PC-3 (cell line): Measurements from ENCODE around the gene VAV3. TPM values are rescaled to one million over a fixed set of nuclear protein-coding genes. Genes with fewer than 3 reads are reported as not detected.

ENCODE experiments used
- ATAC-seq: fragments of 200-7000 bp; cut with Tn5 transposase; 2 replicates; pipeline ENCODE4 v1.9.1; 2020; ENCODE audit warnings: mild to moderate bottlenecking, moderate library complexity
- BruUV-seq: library from RNA; stranded (reverse); fragments of 400-500 nt; replicated peaks from 2 replicates; lab custom pipeline; 2021; lab: Mats Ljungman, UMichigan
- CTCF ChIA-PET: fragments of 300-600 bp; sonication (Branson Sonifier 250); formaldehyde crosslinking; loops from one replicate; lab custom pipeline; 2022; ENCODE audit warnings: antibody characterized with exemption; lab: Charles Lee
- POLR2A ChIA-PET: fragments of 300-600 bp; sonication (Branson Sonifier 250); formaldehyde crosslinking; loops from one replicate; lab custom pipeline; 2022; ENCODE audit warnings: antibody characterized with exemption; ENCODE audit not compliant: unreplicated experiment; lab: Charles Lee
- DNase-seq: peaks from one replicate; pipeline ENCODE4 v3.0.0-alpha.2; 2015
- H2AFZ ChIP-seq: fragments of 300-600 bp; sonication (generic); 2 replicates; pipeline ENCODE4 v1.6.0; 2016; ENCODE audit warnings: antibody characterized with exemption, low read length
- H3F3A ChIP-seq: fragments of 300-600 bp; sonication (generic); one replicate; pipeline ENCODE4 v1.6.0; 2017; ENCODE audit warnings: antibody characterized with exemption, low read length, control low read depth, mild to moderate bottlenecking; ENCODE audit not compliant: unreplicated experiment
- H3K27ac ChIP-seq: fragments of 300-600 bp; sonication (generic); 2 replicates; pipeline ENCODE4 v1.5.1; 2016; ENCODE audit warnings: mild to moderate bottlenecking, low read length
- H3K27me3 ChIP-seq: fragments of 300-600 bp; sonication (generic); 2 replicates; pipeline ENCODE4 v1.6.1; 2016; ENCODE audit warnings: low read length, mixed read lengths
- H3K36me3 ChIP-seq: fragments of 300-600 bp; sonication (generic); 2 replicates; pipeline ENCODE4 v1.6.1; 2016; ENCODE audit warnings: low read depth, mixed run types, low read length, mixed read lengths
- H3K4me1 ChIP-seq: fragments of 300-600 bp; sonication (generic); 2 replicates; pipeline ENCODE4 v1.5.1; 2016; ENCODE audit warnings: low read length; ENCODE audit not compliant: insufficient read depth
- H3K4me2 ChIP-seq: fragments of 300-600 bp; sonication (generic); 2 replicates; pipeline ENCODE4 v1.6.0; 2016; ENCODE audit warnings: low read length
- H3K4me3 ChIP-seq: fragments of 300-600 bp; sonication (generic); 2 replicates; pipeline ENCODE4 v1.5.1; 2016; ENCODE audit warnings: mild to moderate bottlenecking, low read length, mixed read lengths
- H3K79me2 ChIP-seq: fragments of 300-600 bp; sonication (generic); 2 replicates; pipeline ENCODE4 v1.6.1; 2017; ENCODE audit warnings: low read length, mixed read lengths
- H3K9ac ChIP-seq: fragments of 300-600 bp; sonication (generic); 2 replicates; pipeline ENCODE4 v1.6.0; 2016; ENCODE audit warnings: mild to moderate bottlenecking, low read length
- H3K9me2 ChIP-seq: fragments of 300-600 bp; sonication (generic); replicated peaks from 2 replicates; pipeline ENCODE4 v1.6.1; 2016; ENCODE audit warnings: mixed run types, low read length, mixed read lengths
- H3K9me3 ChIP-seq: fragments of 300-600 bp; sonication (generic); 2 replicates; pipeline ENCODE4 v1.6.1; 2016; ENCODE audit warnings: low read length, mixed read lengths
- H4K20me1 ChIP-seq: fragments of 300-600 bp; sonication (generic); 2 replicates; pipeline ENCODE4 v1.6.1; 2016; ENCODE audit warnings: low read length, mixed read lengths
- EZH2 ChIP-seq: fragments of 300-600 bp; sonication (generic); IDR thresholded peaks from one replicate; pipeline ENCODE4 v1.6.1; 2017; ENCODE audit warnings: antibody characterized with exemption, mild to moderate bottlenecking, low read length; ENCODE audit not compliant: unreplicated experiment
- EZH2phosphoT487 ChIP-seq: fragments of 300-600 bp; sonication (generic); IDR thresholded peaks from 2 replicates; pipeline ENCODE4 v1.6.1; 2018; ENCODE audit warnings: mild to moderate bottlenecking, antibody characterized with exemption, low read length, borderline replicate concordance
- intact Hi-C: fragments of 100-400 bp; cut with micrococcal nuclease; formaldehyde crosslinking; loops from 2 replicates; pipeline ENCODE4 v1.9.0; 2023
- total RNA-seq: library from RNA; depleted of rRNA; stranded (reverse); fragments of >200 nt; gene quantifications from 2 replicates; pipeline ENCODE4 v1.2.3, GENCODE V29; 2014
- TF ChIP-seq, protein P1 (sequence below): fragments of 300-600 bp; sonication (generic); conservative IDR thresholded peaks from 2 replicates; pipeline ENCODE4 v1.5.1; 2017; ENCODE audit warnings: antibody characterized with exemption, low read depth, mild to moderate bottlenecking, low read length

Gene VAV3
- total RNA-seq, 1 experiment from 2014 or later, result 0.73 TPM

DNA sequence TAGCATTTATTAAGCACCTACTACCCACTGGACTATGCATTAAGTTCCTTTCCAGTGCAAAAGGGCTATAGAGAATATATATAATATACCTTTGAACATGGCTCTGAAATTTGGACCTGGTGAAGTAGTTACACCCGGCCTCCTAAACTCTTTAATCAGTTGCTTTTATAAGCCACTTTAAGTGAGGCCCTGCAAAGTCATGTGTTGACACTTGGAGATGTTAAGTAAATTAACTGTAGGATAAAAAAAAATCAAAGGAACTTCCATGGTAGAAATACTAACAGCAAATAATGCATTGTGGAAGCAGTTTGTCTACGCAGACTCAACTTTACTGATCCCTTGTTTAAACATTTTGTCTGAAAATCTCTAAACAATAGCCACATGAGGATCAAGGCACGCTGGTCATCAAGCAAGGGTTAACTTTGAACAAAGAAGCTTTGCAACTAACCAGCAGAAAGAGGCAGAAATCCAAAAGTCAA lies 283.9 kb downstream of the VAV3 start:
- Histone ChIP-seq H3K4me1 (peaks cover 32% of the 10 kb centered on the region), H3F3A (peaks cover 4% of the 10 kb centered on the region), H3K9ac (no peak overlapping the region), H3K9me2 (no peaks in the 10 kb centered on the region), H3K27ac (no peak overlapping the region), H3K79me2 (no peaks in the 10 kb centered on the region), H3K4me2 (no peak overlapping the region), H3K4me3 (no peak overlapping the region), H2AFZ (no peak overlapping the region), H3K9me3 (no peaks in the 10 kb centered on the region), H4K20me1 (no peaks in the 10 kb centered on the region), H3K27me3 (no peaks in the 10 kb centered on the region), H3K36me3 (no peaks in the 10 kb centered on the region)
- intact Hi-C loops, result loop anchor here (5.0 to 10.0 kb wide), 2 partner anchors 89 to 516 kb away; no protein-coding TSS in a partner anchor
- TF ChIP-seq, protein P1, sequence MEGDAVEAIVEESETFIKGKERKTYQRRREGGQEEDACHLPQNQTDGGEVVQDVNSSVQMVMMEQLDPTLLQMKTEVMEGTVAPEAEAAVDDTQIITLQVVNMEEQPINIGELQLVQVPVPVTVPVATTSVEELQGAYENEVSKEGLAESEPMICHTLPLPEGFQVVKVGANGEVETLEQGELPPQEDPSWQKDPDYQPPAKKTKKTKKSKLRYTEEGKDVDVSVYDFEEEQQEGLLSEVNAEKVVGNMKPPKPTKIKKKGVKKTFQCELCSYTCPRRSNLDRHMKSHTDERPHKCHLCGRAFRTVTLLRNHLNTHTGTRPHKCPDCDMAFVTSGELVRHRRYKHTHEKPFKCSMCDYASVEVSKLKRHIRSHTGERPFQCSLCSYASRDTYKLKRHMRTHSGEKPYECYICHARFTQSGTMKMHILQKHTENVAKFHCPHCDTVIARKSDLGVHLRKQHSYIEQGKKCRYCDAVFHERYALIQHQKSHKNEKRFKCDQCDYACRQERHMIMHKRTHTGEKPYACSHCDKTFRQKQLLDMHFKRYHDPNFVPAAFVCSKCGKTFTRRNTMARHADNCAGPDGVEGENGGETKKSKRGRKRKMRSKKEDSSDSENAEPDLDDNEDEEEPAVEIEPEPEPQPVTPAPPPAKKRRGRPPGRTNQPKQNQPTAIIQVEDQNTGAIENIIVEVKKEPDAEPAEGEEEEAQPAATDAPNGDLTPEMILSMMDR, result no peak
- TF ChIP-seq EZH2 (no peak), EZH2phosphoT487 (no peak)
- no TSS peak for BruUV-seq
- ATAC-seq (no peak), DNase-seq (no peak)
- POLR2A ChIA-PET, result no interaction called here
- CTCF ChIA-PET, result no interaction called here

DNA sequence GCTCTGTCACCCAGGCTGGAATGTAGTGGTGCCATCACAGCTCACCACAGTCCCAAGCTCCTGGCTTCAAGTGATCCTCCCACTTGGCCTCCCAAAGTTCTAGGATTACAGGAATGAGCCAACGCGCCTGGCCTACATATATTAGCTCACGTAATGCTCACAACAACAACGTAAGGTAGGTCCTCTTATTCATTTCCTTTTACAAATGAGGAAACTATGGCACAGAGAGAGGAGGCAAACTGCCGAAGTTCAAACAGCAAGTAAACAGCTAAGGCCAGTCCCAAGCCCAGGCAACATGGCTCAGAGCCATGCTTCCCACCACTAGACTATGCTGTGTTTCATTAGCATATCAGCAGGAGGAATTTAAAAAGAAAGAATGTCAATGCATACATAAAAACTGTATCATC lies 284.4 kb downstream of the VAV3 start:
- BruUV-seq, result no TSS peak
- TF ChIP-seq, protein P1, result no peak
- TF ChIP-seq EZH2 (no peak), EZH2phosphoT487 (no peak)
- H3K9me3 ChIP-seq, result no peaks in the 10 kb centered on the region
- H3K4me1 ChIP-seq, result peaks cover 32% of the 10 kb centered on the region
- DNase-seq, result peak; percentile 32
- no peaks in the 10 kb centered on the region for H3K27me3 ChIP-seq
- no peak overlapping the region for H3K4me3 ChIP-seq
- H3K79me2 ChIP-seq, result no peaks in the 10 kb centered on the region
- peaks cover 4% of the 10 kb centered on the region for H3F3A ChIP-seq
- H4K20me1 ChIP-seq, result no peaks in the 10 kb centered on the region
- H3K27ac ChIP-seq, result no peak overlapping the region
- no peaks in the 10 kb centered on the region for H3K9me2 ChIP-seq
- CTCF ChIA-PET, result no interaction called here
- H3K4me2 ChIP-seq, result no peak overlapping the region
- H3K9ac ChIP-seq, result no peak overlapping the region
- POLR2A ChIA-PET, result no interaction called here
- H2AFZ ChIP-seq, result no peak overlapping the region
- no peaks in the 10 kb centered on the region for H3K36me3 ChIP-seq
- intact Hi-C loops, result loop anchor here (5.0 to 10.0 kb wide), 2 partner anchors 88 to 516 kb away; no protein-coding TSS in a partner anchor
- no peak for ATAC-seq

DNA sequence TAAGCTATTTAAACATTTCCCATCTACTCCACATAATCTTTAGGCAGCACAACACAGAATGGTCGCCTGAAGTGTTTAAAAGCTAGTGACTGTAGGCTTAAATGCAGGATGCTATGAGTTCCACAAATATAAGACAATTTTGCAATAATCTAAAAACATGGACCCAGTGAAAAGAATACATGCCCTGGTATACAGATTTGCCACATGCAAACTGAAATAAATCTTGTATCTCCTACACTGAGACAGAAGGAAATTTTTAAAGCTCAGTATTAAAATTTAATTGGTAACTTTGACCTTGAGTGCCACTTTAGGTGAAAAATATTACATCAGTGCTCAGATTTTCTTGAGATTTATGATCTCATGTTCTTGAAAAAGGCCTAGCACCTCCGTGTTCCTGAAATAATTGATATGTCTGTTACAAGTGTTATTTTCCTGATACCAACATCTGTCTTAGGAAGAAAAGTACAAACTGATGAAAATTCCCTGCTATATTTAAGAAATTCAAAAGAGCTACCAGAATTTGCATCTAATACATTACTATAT lies 285.5 kb downstream of the VAV3 start:
- no peak for DNase-seq
- Histone ChIP-seq H4K20me1 (no peaks in the 10 kb centered on the region), H3K27me3 (no peaks in the 10 kb centered on the region), H3K36me3 (no peaks in the 10 kb centered on the region), H3K79me2 (no peaks in the 10 kb centered on the region), H2AFZ (no peak overlapping the region), H3K4me1 (peaks cover 32% of the 10 kb centered on the region), H3K9ac (no peak overlapping the region), H3K4me2 (no peak overlapping the region), H3K9me3 (no peaks in the 10 kb centered on the region), H3K27ac (no peak overlapping the region), H3K4me3 (no peak overlapping the region), H3K9me2 (no peaks in the 10 kb centered on the region), H3F3A (peaks cover 4% of the 10 kb centered on the region)
- intact Hi-C loops, result no loop called here
- no TSS peak for BruUV-seq
- ChIA-PET POLR2A (no interaction called here), CTCF (no interaction called here)
- TF ChIP-seq, protein P1, result no peak
- TF ChIP-seq EZH2phosphoT487 (no peak), EZH2 (no peak)
- no peak for ATAC-seq
